ENCODE data around the gene FEZF2.

FEZF2 gene

GRCh38 chr3:62387251-62387650 is 13.9 kb upstream of the FEZF2 start:
- no peak for ATAC-seq
- TF ChIP-seq, protein P1, sequence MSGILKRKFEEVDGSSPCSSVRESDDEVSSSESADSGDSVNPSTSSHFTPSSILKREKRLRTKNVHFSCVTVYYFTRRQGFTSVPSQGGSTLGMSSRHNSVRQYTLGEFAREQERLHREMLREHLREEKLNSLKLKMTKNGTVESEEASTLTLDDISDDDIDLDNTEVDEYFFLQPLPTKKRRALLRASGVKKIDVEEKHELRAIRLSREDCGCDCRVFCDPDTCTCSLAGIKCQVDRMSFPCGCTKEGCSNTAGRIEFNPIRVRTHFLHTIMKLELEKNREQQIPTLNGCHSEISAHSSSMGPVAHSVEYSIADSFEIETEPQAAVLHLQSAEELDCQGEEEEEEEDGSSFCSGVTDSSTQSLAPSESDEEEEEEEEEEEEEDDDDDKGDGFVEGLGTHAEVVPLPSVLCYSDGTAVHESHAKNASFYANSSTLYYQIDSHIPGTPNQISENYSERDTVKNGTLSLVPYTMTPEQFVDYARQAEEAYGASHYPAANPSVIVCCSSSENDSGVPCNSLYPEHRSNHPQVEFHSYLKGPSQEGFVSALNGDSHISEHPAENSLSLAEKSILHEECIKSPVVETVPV (CRISPR knock-in tag; IDR thresholded peaks at IDR 0.05) = no peak
- TF ChIP-seq BACH2 (CRISPR knock-in tag; IDR thresholded peaks at IDR 0.05; ENCODE audit: borderline replicate concordance) (no peak), ESRRG (CRISPR knock-in tag; IDR thresholded peaks at IDR 0.05) (no peak), OSR1 (CRISPR knock-in tag; IDR thresholded peaks at IDR 0.05) (no peak), TOX (CRISPR knock-in tag; IDR thresholded peaks at IDR 0.05; ENCODE audit: borderline replicate concordance) (no peak), PPARA (CRISPR knock-in tag; IDR thresholded peaks at IDR 0.05; ENCODE audit: borderline replicate concordance) (no peak), SNAI2 (CRISPR knock-in tag; IDR thresholded peaks at IDR 0.05) (no peak), ISL1 (CRISPR knock-in tag; IDR thresholded peaks at IDR 0.05) (no peak), PATZ1 (CRISPR knock-in tag; IDR thresholded peaks at IDR 0.05; ENCODE audit: borderline replicate concordance) (no peak), POU6F1 (CRISPR knock-in tag; IDR thresholded peaks at IDR 0.05; ENCODE audit: borderline replicate concordance, low read depth) (no peak), TSHZ2 (CRISPR knock-in tag; IDR thresholded peaks at IDR 0.05) (no peak), RARB (CRISPR knock-in tag; IDR thresholded peaks at IDR 0.05) (no peak), ZFP30 (CRISPR knock-in tag; IDR thresholded peaks at IDR 0.05) (no peak), ARNTL (CRISPR knock-in tag; IDR thresholded peaks at IDR 0.05; ENCODE audit: borderline replicate concordance, low read depth) (no peak), ZFP3 (CRISPR knock-in tag; IDR thresholded peaks at IDR 0.05) (no peak), ZNF70 (CRISPR knock-in tag; IDR thresholded peaks at IDR 0.05) (no peak)
- TF ChIP-seq, protein P2, sequence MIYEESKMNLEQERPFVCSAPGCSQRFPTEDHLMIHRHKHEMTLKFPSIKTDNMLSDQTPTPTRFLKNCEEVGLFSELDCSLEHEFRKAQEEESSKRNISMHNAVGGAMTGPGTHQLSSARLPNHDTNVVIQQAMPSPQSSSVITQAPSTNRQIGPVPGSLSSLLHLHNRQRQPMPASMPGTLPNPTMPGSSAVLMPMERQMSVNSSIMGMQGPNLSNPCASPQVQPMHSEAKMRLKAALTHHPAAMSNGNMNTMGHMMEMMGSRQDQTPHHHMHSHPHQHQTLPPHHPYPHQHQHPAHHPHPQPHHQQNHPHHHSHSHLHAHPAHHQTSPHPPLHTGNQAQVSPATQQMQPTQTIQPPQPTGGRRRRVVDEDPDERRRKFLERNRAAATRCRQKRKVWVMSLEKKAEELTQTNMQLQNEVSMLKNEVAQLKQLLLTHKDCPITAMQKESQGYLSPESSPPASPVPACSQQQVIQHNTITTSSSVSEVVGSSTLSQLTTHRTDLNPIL (CRISPR knock-in tag; IDR thresholded peaks at IDR 0.05; ENCODE audit: low read depth) = no peak

DNA sequence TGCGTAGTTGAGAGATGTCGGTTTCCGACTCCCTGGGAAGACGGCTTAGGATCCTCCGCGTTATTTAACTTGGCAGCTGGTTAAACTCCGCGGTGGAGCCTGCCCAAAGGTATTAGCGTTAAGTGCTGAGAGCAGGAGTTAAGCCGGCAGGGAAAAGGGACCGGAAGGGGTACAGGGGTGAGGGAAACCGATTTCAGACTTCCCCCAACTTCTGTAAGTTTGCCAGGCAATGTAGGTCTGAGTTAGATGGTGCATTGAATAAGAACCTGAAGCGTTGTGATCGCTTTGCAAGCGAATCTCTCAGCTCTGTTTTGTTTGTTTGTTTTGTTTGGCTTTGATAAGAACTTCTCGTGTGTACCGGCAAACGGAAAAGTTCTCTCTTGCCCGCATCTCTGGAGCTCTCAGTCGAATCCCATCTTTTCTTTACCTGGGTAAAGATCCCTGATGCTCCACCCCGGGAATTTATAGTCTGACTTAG is 6.0 kb upstream of the FEZF2 start:
- ATAC-seq = peak; percentile 13; the same call in 2 of the 3 replicates
- no peak for TF ChIP-seq ZFP3 (CRISPR knock-in tag; IDR thresholded peaks at IDR 0.05)
- TF ChIP-seq CSDC2 (CRISPR knock-in tag; IDR thresholded peaks at IDR 0.05) = no peak
- TF ChIP-seq SNAI2 (CRISPR knock-in tag; IDR thresholded peaks at IDR 0.05) = no peak
- TF ChIP-seq BACH2 (CRISPR knock-in tag; IDR thresholded peaks at IDR 0.05; ENCODE audit: borderline replicate concordance) = no peak
- TF ChIP-seq ISL1 (CRISPR knock-in tag; IDR thresholded peaks at IDR 0.05) = no peak
- TF ChIP-seq ZNF70 (CRISPR knock-in tag; IDR thresholded peaks at IDR 0.05) = no peak
- no peak for TF ChIP-seq ZNF8 (CRISPR knock-in tag; IDR thresholded peaks at IDR 0.05)
- TF ChIP-seq PATZ1 (CRISPR knock-in tag; IDR thresholded peaks at IDR 0.05; ENCODE audit: borderline replicate concordance) = no peak
- TF ChIP-seq, protein P2 (CRISPR knock-in tag; IDR thresholded peaks at IDR 0.05; ENCODE audit: low read depth) = no peak
- no peak for TF ChIP-seq RARB (CRISPR knock-in tag; IDR thresholded peaks at IDR 0.05)
- no peak for TF ChIP-seq ZFP30 (CRISPR knock-in tag; IDR thresholded peaks at IDR 0.05)
- no peak for TF ChIP-seq OSR1 (CRISPR knock-in tag; IDR thresholded peaks at IDR 0.05)
- TF ChIP-seq TSHZ2 (CRISPR knock-in tag; IDR thresholded peaks at IDR 0.05) = no peak
- TF ChIP-seq ZC3H10 (CRISPR knock-in tag; IDR thresholded peaks at IDR 0.05) = no peak
- no peak for TF ChIP-seq POU6F1 (CRISPR knock-in tag; IDR thresholded peaks at IDR 0.05; ENCODE audit: borderline replicate concordance, low read depth)
- TF ChIP-seq TOX (CRISPR knock-in tag; IDR thresholded peaks at IDR 0.05; ENCODE audit: borderline replicate concordance) = no peak
